ENCODE measurements around the gene GPR157. TPM values are rescaled to one million over a fixed set of nuclear protein-coding genes. Genes with fewer than 3 reads are reported as not detected.

GPR157 gene
- total RNA-seq, 2 donors from 2014 or later: 5.9 to 7.5 TPM

DNA sequence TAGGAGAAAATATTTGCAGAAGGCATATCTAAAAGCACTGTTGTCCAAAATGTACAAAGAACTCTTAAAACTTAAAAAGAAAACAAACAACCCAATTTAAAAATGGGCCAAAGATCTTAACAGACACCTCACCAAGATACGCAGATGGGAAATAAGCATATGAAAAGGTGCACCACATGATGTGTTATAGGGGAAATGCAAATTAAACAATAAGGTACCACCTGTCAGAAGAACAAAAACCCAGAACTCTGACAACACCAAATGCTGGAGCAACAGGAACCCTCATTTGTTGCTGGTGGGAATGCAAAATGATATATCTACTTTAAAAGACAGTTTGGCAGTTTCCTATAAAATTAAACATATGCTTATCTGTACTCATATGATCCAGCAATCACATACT, 77.5 kb downstream of the GPR157 start:
- H3K4me3 Mint-ChIP-seq: no peak overlapping the region
- H3K4me1 Mint-ChIP-seq (ENCODE audit: low read depth): no peaks in the 10 kb centered on the region
- no peaks in the 10 kb centered on the region for H3K27me3 Mint-ChIP-seq (ENCODE audit: low read depth)
- H3K27ac Mint-ChIP-seq: no peak overlapping the region
- DNase-seq (no peak), ATAC-seq (replicated peaks in 1 of 2) (no peak)
- H3K9me3 Mint-ChIP-seq: no peaks in the 10 kb centered on the region
- no peaks in the 10 kb centered on the region for H3K36me3 Mint-ChIP-seq (ENCODE audit: insufficient read depth in 2 of 2)

DNA sequence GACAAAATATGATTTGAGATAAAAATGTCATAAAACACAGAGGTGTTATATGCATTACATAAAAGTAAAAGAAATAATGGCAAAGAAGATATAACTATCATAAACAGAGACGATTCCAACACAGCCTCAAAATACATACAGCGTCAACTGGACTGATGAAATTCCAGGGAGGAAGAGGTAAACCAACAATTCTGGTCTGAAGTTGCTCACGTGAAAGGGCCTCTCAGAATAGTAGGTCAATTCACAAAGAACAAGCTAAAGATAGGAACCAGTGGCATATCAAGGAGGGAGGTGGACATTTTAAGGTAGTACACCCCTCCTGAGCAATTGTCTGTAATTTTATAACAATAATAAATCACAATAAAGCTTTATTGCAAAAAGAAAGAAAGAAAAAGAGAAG, 78.1 kb downstream of the GPR157 start:
- ATAC-seq (replicated peaks in 1 of 2): no peak
- no peaks in the 10 kb centered on the region for H3K36me3 Mint-ChIP-seq (ENCODE audit: insufficient read depth in 2 of 2)

More for the DNA sequence above, 78.1 kb downstream of the GPR157 start:
- no peak overlapping the region for H3K27ac Mint-ChIP-seq
- DNase-seq: no peak
- H3K9me3 Mint-ChIP-seq: no peaks in the 10 kb centered on the region
- no peaks in the 10 kb centered on the region for H3K27me3 Mint-ChIP-seq (ENCODE audit: low read depth)
- no peaks in the 10 kb centered on the region for H3K4me1 Mint-ChIP-seq (ENCODE audit: low read depth)
- no peak overlapping the region for H3K4me3 Mint-ChIP-seq

Other genes starting within 250 kb of the GPR157 start
- 1 to 10 TPM; 1.6 to 2.5 TPM for gene CA6, start 183.2 kb downstream of the GPR157 start, total RNA-seq
- under 1 TPM in 1 of 2 donors, not detected in 1; 0.22 TPM for gene SLC2A7, start 102.7 kb downstream of the GPR157 start, total RNA-seq
- gene SLC2A5, start 59.5 kb downstream of the GPR157 start, total RNA-seq: not detected
- 10 to 100 TPM; 20.2 to 21.0 TPM for gene H6PD, start 105.7 kb upstream of the GPR157 start, total RNA-seq
- 10 to 100 TPM; 12.2 to 15.6 TPM for gene SPSB1, start 163.8 kb upstream of the GPR157 start, total RNA-seq

Data from activated T-cell treated with anti-CD3 and anti-CD28 coated beads, Interleukin-2, amount 50 U/mL, for 72 hours (primary cell).